Measurements from ENCODE around the gene NCOA5.

NCOA5 gene

GRCh38 chr20:46013829-46014516 is 75.8 kb downstream of the NCOA5 start:
- peak; percentile 73 to 86 (median 78) for DNase-seq

- DNase-seq: no peak
These were observed 76.4 kb downstream of the NCOA5 start for GRCh38 chr20:46013322-46013828.

- DNase-seq: peak; percentile 27 to 57 (median 53)
These were observed 76.8 kb downstream of the NCOA5 start for GRCh38 chr20:46012921-46013320.

GRCh38 chr20:46011631-46012482 is 77.9 kb downstream of the NCOA5 start:
- peak; percentile 99 to 100 (median 100) for DNase-seq

Data from suppressor macrophage (primary cell).